Stimulated activated CD4-positive, alpha-beta T cell treated with anti-CD3 and anti-CD28 coated beads, Interleukin-15, amount 100 ng/mL, for 1 hour (primary cell): Measurements from ENCODE around the gene EXOC3.

Experiments used
- DNase-seq, 2 donors: peaks; one replicate each; pipeline ENCODE4 v3.0.0-alpha.2; 2020; ENCODE audit warnings: low read depth in 1 of 2, low spot score in 1 of 2

The EXOC3 gene

DNA sequence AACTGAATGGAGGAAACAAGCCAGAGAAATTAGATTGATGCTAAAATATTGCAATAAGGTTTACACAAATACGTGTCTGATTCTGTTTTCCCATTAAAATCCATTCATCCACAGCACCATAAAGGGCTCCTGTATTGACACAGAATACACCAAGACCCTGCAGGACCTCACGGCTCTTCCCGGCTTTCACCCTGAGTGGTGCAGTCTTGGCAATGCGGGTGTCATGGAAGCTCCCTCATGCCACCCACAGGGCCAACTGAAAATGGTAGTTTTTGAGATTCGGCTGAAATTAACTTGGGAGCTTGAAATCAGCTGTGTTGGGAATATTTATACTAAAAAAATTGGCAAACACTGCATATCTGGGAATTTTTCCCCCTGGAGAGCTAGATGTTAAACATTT lies 17.3 kb upstream of the EXOC3 start:
- no peak for DNase-seq

DNA sequence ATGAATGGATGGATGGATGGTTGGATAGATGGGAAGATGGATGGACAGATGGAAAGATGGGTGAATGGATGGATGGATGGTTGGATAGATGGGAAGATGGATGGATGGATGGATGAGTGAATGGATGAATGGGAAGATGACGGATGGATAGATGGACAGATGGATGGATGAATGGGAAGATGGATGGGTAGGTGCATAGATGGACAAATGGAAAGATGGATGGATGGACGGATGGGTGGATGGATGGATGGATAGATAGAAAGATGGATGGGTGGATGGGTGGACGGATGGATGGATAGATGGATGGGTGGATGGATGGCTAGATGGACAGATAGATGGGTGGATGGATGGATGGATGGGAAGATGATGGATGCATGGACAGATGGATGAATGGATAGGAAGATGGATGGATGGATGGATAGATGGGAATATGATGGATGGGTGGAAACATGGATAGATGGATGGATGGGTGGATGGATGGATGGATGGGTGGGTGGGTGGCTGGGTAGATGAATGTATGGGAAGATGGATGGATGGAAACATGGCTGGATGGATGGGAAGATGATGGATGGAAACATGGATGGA lies 16.5 kb upstream of the EXOC3 start:
- no peak for DNase-seq

GRCh38 chr5:427415-428087 lies 15.4 kb upstream of the EXOC3 start:
- DNase-seq = no peak

DNA sequence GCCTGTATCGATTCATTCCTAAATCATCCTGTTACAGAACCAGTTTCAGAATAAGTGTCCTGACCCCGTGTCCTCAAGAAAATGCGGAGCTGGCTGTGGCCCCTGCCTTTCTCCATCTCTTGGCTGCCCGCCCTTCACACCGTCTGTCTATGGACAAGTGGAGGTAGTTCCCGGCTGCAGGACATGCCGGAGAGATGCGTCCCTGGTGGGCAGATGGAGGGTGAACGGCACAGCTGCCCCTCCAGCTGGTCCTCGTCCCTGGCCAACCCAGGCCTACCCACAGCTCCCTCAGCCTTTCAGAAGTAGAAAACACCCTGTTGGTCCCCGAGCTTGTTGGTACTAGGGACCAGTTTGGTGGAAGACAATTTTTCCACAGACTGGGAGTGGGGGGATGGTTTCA lies 14.8 kb upstream of the EXOC3 start:
- DNase-seq = no peak

- DNase-seq = no peak
Observed at GRCh38 chr5:428754-429452, 14.1 kb upstream of the EXOC3 start.

- DNase-seq = no peak
Observed at GRCh38 chr5:429453-430188, 13.4 kb upstream of the EXOC3 start.

DNA sequence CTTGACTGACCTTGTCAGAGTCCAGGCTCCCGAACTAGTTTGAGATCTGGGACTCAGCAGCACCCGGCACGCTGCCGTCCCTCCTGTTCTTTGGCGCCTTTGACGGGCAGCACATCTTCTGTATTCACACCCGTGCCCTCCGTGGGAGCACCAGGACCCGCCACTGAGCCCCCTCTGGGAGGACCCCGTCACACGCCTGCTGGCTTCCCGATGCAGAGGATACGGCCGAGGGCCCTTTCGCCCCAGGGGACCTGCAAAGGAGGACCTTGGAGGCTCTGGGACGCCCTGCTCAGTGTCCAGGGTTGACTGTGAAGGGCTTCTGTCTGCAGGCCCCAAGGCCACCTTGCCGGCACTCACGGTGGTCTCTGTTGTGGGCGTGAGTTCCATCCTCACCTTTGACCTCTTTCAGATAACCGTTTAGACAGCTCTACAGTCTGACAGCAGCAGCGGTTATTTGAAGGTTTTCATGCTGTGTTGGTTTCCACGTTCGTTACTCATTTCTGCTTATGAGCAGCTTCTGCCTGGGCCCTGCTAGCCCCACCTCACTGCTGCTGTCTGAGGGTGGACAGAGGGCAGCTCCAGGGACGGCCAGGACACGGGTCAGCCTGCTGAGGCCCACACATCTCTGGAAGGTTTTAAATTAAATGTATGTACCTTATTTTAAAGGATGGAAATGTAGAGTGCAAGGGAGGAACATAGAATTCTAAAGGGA lies 12.6 kb upstream of the EXOC3 start:
- no peak for DNase-seq

DNA sequence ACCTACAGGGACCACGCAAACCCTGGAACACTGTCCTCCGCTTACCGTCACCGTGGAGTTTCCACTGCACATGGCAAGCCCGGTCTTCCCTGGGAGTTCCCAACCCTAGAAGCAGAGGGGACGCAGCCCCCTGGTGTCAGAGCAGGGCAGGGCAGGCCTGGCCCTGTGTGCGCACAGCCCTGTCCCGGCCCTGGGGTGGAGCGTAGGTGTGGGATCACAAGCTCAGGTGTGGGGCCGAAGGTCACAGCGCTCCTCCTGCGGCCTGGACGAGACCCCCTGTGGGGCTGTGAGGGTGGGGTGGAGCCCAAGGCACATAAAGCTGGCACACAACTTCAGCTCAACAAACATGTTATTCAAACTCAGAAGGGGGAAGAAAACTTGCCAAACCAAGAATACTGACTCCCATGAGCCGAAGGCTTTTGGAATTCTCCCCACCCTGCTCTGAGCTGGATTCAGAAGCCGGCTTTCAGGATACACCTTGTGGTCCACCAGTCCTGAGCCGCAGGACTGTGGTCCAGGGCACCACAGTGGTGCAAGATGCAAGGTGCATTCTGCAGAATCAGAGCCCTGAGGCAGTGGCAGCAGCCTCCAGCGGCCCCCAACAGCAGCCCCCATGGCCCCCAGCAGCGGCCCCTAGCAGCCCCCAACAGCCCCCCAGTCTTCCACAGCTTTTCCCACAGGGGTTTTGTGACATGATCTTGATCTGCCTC lies 11.8 kb upstream of the EXOC3 start:
- peak in 1 of 2 donors; percentile 49 for DNase-seq

GRCh38 chr5:431711-432050 lies 11.3 kb upstream of the EXOC3 start:
- DNase-seq = no peak

DNA sequence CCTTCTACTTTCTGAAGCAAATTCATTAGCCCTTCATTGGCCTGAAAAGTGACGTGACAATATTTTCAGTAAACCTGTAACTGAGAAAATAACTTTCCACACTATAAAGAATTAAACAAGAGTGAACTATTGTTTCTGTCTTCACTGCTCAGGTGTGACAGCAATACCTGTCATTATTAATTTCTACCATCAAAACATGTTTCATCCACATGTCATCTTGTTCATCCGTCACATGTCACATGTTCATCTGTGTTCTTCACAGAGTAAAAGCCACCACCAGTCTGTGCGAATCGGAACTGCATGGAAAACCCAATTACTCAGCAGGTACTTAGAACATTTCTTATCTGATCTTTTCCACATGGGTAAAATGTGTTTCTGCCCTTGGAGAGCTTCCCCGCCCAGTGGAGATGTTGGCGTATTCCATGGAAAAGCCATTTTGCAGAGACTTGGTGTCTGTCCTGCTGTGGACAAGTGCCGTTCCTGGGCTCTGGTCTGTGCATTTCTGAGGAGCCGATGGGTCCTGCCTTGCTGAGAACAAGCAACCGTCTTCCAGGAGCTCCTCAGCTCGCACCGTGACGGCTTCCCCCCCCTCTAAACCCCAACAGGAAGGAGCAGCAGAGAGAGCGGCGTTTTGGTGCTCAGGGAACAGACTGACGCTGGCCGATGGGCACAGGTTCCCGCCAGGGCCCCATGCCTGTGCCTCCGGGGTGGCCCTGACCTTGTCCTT lies 10.6 kb upstream of the EXOC3 start:
- no peak for DNase-seq

DNA sequence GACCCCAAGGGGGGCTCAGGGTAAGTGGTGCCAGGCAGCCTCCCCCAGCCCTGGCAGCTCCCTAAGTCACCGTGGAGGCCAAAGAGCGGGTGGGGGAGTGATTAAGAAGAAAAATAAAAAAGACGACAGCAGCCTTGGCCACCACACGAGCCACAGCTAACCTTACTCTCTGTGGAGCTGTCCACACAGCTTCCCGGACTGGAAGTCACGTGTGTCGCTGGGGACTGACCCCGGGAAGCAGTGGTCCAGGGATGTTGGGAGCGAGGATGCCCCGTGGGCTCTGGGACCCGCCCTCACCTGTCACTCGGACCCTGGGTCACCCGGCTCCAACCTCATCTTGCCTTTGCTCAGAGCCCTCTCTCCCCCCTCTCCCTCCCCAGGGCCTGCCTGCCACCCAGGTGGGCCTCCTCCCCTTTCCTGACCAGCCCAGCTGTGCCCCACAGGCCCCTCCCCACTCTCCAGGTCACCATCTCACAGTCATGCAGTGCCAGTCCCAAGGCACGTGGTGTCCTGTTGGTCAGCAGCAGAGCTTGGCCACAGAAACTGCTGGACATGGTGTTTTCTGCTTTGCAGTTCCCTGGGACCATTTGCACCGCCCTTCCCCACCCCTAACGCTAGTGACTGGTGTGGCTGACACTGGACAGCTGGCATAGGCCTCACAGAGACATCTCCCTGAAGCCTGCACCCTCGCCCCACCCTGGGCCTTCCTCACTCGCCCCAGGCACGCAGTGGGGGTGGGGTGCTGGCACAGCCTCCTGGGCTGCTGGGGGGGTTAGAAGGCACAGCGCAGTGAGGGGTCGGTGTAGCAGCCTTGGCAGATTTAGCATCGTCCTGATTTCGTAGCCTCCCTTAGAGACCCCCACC lies 9.8 kb upstream of the EXOC3 start:
- DNase-seq = no peak

GRCh38 chr5:433836-434235 lies 9.1 kb upstream of the EXOC3 start:
- no peak for DNase-seq

DNA sequence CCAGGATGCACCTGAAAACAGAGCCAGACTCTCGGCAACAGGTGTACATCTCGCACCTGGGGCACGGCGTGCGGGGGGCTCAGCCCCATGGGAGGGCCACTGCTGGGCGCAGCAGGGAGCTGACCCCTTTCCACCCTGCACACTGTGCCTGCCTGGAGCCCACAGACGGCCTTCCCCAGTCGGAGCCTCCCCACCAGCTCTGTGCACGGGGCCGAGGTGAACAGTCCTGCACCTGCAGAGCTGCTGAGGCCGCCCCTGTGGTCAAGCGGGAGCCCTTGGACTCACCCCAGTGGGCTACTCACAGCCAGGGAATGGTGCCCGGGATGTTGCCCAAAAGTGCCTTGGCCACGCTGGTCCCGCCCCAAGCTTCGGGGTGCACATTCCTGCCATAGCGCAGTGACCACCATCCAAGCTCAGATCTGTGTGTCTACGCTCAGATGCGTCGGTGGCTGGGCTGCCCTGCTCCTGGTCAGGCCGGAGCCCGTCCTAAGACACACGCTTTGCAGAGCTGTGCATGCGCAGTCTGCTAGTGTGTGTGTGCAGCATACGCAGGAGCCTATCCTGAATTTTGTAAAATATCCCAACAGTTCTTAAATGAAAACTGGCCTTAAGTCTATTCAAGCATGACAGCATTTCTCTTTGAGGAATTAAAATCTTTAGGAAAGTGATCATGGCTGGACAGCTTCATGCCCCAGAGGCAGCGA lies 8.4 kb upstream of the EXOC3 start:
- DNase-seq = no peak

DNA sequence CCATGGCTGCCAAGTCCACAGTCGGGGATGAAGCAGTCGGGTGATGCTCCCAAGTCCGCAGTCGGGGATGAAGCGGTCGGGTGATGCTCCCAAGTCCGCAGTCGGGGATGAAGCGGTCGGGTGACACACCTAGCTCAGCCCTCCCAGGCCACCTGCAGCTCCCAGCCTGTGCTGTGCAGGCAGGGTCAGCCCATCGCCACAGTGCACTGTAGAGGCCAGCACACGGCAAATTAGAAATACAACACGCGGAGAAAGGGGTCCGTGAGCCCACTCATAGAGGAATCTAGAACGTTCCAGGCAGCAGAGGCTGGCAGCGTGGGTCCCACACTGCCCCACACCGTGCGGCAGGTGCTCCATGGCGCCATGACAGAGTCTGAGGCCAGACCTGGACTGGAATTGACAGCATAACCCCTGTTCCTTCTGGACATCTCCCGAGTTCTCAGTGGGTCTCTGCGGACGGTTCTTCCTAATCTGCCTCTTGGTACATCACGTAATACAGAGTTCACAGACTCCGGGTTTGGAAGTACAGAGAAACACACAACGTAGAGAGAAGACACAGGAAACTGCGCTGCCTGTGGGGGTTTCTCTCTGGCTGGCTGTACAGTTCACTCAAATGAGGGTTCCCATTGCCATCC lies 7.7 kb upstream of the EXOC3 start:
- DNase-seq = no peak

- no peak for DNase-seq
Observed at GRCh38 chr5:435961-436640, 6.9 kb upstream of the EXOC3 start.

GRCh38 chr5:436641-436975 lies 6.4 kb upstream of the EXOC3 start:
- no peak for DNase-seq

- no peak for DNase-seq
Observed at GRCh38 chr5:437281-437771, 5.7 kb upstream of the EXOC3 start.
